GM12872 (cell line): ENCODE measurements around the gene NFIC.

Experiments
- TF ChIP-seq, protein P1 (sequence below): IDR thresholded peaks from 3 replicates; pipeline ENCODE4 v1.5.1; 2011; ENCODE audit warnings: low read depth, mild to moderate bottlenecking, low read length, moderate library complexity; ENCODE audit not compliant: insufficient read depth

Gene NFIC

GRCh38 chr19:3365836-3366752, at the start of gene NFIC:
Gene NFIC, plus strand, starts transcription at chr19:3366583. Its CDS starts 54 bp downstream, at chr19:3366637.
- TF ChIP-seq, protein P1, sequence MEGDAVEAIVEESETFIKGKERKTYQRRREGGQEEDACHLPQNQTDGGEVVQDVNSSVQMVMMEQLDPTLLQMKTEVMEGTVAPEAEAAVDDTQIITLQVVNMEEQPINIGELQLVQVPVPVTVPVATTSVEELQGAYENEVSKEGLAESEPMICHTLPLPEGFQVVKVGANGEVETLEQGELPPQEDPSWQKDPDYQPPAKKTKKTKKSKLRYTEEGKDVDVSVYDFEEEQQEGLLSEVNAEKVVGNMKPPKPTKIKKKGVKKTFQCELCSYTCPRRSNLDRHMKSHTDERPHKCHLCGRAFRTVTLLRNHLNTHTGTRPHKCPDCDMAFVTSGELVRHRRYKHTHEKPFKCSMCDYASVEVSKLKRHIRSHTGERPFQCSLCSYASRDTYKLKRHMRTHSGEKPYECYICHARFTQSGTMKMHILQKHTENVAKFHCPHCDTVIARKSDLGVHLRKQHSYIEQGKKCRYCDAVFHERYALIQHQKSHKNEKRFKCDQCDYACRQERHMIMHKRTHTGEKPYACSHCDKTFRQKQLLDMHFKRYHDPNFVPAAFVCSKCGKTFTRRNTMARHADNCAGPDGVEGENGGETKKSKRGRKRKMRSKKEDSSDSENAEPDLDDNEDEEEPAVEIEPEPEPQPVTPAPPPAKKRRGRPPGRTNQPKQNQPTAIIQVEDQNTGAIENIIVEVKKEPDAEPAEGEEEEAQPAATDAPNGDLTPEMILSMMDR: no peak

DNA sequence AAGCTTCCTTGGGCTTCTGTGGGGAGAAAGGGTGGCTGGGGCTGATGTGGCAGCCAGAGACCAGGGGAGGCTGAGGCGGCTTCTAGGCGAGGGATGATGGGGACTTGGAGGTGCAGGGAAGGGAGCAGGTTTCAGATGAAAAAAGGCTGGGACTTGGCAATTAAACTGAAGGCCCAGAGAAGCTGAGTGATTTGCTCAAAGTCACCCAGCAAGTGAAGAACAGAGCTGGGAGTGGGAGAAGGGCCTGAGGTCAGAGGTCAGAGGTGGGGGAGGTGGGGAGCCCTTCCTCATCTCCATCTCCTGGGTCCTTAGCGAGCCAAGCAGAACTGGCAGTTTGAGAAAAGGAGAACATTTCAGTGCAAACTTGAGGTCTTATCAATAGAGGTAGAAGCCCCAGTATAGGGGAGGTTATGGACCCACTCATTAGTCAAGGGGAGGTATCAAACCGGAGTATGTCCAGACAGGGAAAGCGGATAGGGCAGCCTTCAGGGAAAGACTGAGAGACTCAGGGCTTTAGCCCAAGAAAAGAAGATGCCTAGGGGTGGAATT, 49.6 kb upstream of the NFIC start:
- TF ChIP-seq, protein P1: no peak

GRCh38 chr19:3319643-3320353, 46.6 kb upstream of the NFIC start:
- TF ChIP-seq, protein P1: no peak

GRCh38 chr19:3320354-3320670, 46.1 kb upstream of the NFIC start:
- TF ChIP-seq, protein P1: no peak

GRCh38 chr19:3320853-3321252, 45.5 kb upstream of the NFIC start:
- TF ChIP-seq, protein P1: no peak

DNA sequence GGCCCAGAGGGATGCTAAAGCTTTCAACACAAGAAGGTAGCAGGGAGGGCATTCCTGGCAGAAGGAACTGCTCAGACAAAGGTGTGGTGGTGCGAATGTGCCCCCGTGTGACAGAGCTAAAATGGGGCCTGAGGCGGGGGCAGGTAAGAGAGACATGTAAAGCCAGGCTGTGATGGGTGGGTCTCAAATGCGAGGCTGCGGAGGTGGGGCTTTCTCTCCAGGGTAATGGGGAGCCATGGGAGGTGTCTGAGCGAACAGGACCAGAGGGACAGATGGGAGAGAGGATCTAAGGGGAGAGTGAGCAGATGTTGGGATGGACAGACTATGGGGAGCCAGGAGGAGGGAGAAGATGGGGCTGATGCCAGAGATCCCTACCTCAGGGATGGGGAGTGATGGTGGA, 44.7 kb upstream of the NFIC start:
- TF ChIP-seq, protein P1: no peak
